H9 (cell line): ENCODE results near the gene GLRX3. TPM values are rescaled to one million over a fixed set of nuclear protein-coding genes. Genes with fewer than 3 reads are reported as not detected.
A peak's percentile ranks its signal among the peaks of the same experiment; 100 is the strongest.

Experiments
- DNase-seq: peaks from one replicate; pipeline ENCODE4 v3.0.0-alpha.2; 2017
- H2AFZ ChIP-seq: one replicate; pipeline ENCODE4 v1.6.1; 2013; ENCODE audit warnings: mild to moderate bottlenecking, low read length, control low read depth, moderate library complexity
- H2AK5ac ChIP-seq: 2 replicates; pipeline ENCODE4 v1.6.1; 2013; ENCODE audit warnings: low read length, control low read depth, mixed read lengths; ENCODE audit not compliant: insufficient read length
- H2BK120ac ChIP-seq: one replicate; pipeline ENCODE4 v1.6.1; 2013; ENCODE audit warnings: low read depth, mild to moderate bottlenecking, low read length, control low read depth, inconsistent platforms; ENCODE audit not compliant: poor library complexity, severe bottlenecking
- H2BK12ac ChIP-seq: 2 replicates; pipeline ENCODE4 v1.6.1; 2013; ENCODE audit warnings: low read length, control low read depth, mixed read lengths, low read depth; ENCODE audit not compliant: insufficient read length
- H2BK15ac ChIP-seq: 2 replicates; pipeline ENCODE4 v1.6.1; 2013; ENCODE audit warnings: low read depth, low read length, control low read depth
- H2BK20ac ChIP-seq: one replicate; pipeline ENCODE4 v1.6.1; 2013; ENCODE audit warnings: low read depth, mild to moderate bottlenecking, low read length, control low read depth, inconsistent platforms; ENCODE audit not compliant: poor library complexity, severe bottlenecking
- H2BK5ac ChIP-seq: 2 replicates; pipeline ENCODE4 v1.6.1; 2013; ENCODE audit warnings: low read length, control low read depth, mixed read lengths; ENCODE audit not compliant: insufficient read length
- H3K14ac ChIP-seq: 2 replicates; pipeline ENCODE4 v1.6.1; 2013; ENCODE audit warnings: low read length, control low read depth; ENCODE audit not compliant: insufficient read depth
- H3K18ac ChIP-seq: 2 replicates; pipeline ENCODE4 v1.6.1; 2013; ENCODE audit warnings: low read depth, mild to moderate bottlenecking, mixed read lengths, low read length, control low read depth; ENCODE audit not compliant: insufficient read length
- H3K23ac ChIP-seq: 2 replicates; pipeline ENCODE4 v1.6.1; 2013; ENCODE audit warnings: low read length, control low read depth, mixed read lengths, low read depth; ENCODE audit not compliant: insufficient read length
- H3K23me2 ChIP-seq: 2 replicates; pipeline ENCODE4 v1.6.1; 2013; ENCODE audit warnings: low read depth, mild to moderate bottlenecking, mixed read lengths, low read length, control low read depth; ENCODE audit not compliant: insufficient read length, poor library complexity, severe bottlenecking
- H3K27ac ChIP-seq: 2 replicates; pipeline ENCODE4 v1.5.1; 2013; ENCODE audit warnings: low read length, control low read depth, mixed read lengths, low read depth; ENCODE audit not compliant: insufficient read length
- H3K27me3 ChIP-seq: 2 replicates; pipeline ENCODE4 v1.6.1; 2013; ENCODE audit warnings: low read length, control low read depth, inconsistent platforms; ENCODE audit not compliant: insufficient read depth
- H3K4ac ChIP-seq: 2 replicates; pipeline ENCODE4 v1.6.1; 2013; ENCODE audit warnings: low read depth, mild to moderate bottlenecking, control low read depth, inconsistent platforms, low read length, moderate library complexity
- H3K4me1 ChIP-seq: 2 replicates; pipeline ENCODE4 v1.6.1; 2013; ENCODE audit warnings: low read length, control low read depth, inconsistent platforms; ENCODE audit not compliant: insufficient read depth
- H3K4me2 ChIP-seq: 2 replicates; pipeline ENCODE4 v1.6.1; 2013; ENCODE audit warnings: low read length, control low read depth, mixed read lengths; ENCODE audit not compliant: insufficient read length, insufficient read depth
- H3K56ac ChIP-seq: 2 replicates; pipeline ENCODE4 v1.6.1; 2013; ENCODE audit warnings: low read depth, mild to moderate bottlenecking, mixed read lengths, low read length, control low read depth; ENCODE audit not compliant: insufficient read length
- H3K79me1 ChIP-seq: 2 replicates; pipeline ENCODE4 v1.6.1; 2013; ENCODE audit warnings: low read depth, mild to moderate bottlenecking, moderate library complexity, low read length, control low read depth, inconsistent platforms; ENCODE audit not compliant: insufficient read depth, poor library complexity, severe bottlenecking
- H3K79me2 ChIP-seq: 2 replicates; pipeline ENCODE4 v1.6.1; 2013; ENCODE audit warnings: low read length, control low read depth, inconsistent platforms; ENCODE audit not compliant: insufficient read depth
- H3K9ac ChIP-seq: 2 replicates; pipeline ENCODE4 v1.6.1; 2013; ENCODE audit warnings: low read length, control low read depth, mixed read lengths; ENCODE audit not compliant: insufficient read length; ENCODE audit errors: extremely low read depth
- H3K9me3 ChIP-seq: one replicate; pipeline ENCODE4 v1.6.1; 2013; ENCODE audit warnings: low read depth, low read length, inconsistent platforms; ENCODE audit not compliant: control insufficient read depth
- H3T11ph ChIP-seq: one replicate; pipeline ENCODE4 v1.6.1; 2013; ENCODE audit warnings: mild to moderate bottlenecking, low read length, control low read depth, inconsistent platforms
- H4K20me1 ChIP-seq: one replicate; pipeline ENCODE4 v1.6.1; 2013; ENCODE audit not compliant: control insufficient read depth, insufficient read length, insufficient read depth
- H4K5ac ChIP-seq: 2 replicates; pipeline ENCODE4 v1.6.1; 2013; ENCODE audit warnings: low read depth, mild to moderate bottlenecking, mixed read lengths, low read length, control low read depth; ENCODE audit not compliant: insufficient read length
- H4K8ac ChIP-seq: replicated peaks from 2 replicates; pipeline ENCODE4 v1.6.1; 2013; ENCODE audit warnings: low read length, control low read depth, mixed read lengths, low read depth; ENCODE audit not compliant: insufficient read length
- H4K91ac ChIP-seq: 2 replicates; pipeline ENCODE4 v1.6.1; 2013; ENCODE audit warnings: low read depth, mild to moderate bottlenecking, moderate library complexity, mixed read lengths, low read length, control low read depth; ENCODE audit not compliant: insufficient read length
- H3K27ac Mint-ChIP-seq, 3 experiments: 2 replicates in 2 of 3; 3 replicates in 1 of 3; pipeline ENCODE4 v1.8.0; 2020 to 2021; ENCODE audit warnings: mixed read lengths in 3 of 3, mild to moderate bottlenecking in 1 of 3, moderate library complexity in 1 of 3
- H3K27me3 Mint-ChIP-seq: 2 replicates; pipeline ENCODE4 v1.8.0; 2021; ENCODE audit warnings: low read depth, mild to moderate bottlenecking, moderate library complexity, mixed read lengths
- H3K36me3 Mint-ChIP-seq, 3 experiments: 2 replicates in 2 of 3; 3 replicates in 1 of 3; pipeline ENCODE4 v1.8.0; 2020 to 2021; ENCODE audit warnings: low read depth in 3 of 3, mixed read lengths in 3 of 3; ENCODE audit not compliant: insufficient read depth in 1 of 3
- H3K4me1 Mint-ChIP-seq, 2 experiments: 2 replicates each; pipeline ENCODE4 v1.8.0; 2020; ENCODE audit warnings: mixed read lengths in 2 of 2
- H3K4me3 Mint-ChIP-seq, 2 experiments: 2 replicates in 1 of 2; 3 replicates in 1 of 2; pipeline ENCODE4 v1.8.0; 2020 to 2021; ENCODE audit warnings: mild to moderate bottlenecking in 2 of 2, mixed read lengths in 2 of 2, moderate library complexity in 1 of 2
- H3K9me3 Mint-ChIP-seq, 2 experiments: 2 replicates in 1 of 2; 3 replicates in 1 of 2; pipeline ENCODE4 v1.8.0; 2020; ENCODE audit warnings: mild to moderate bottlenecking in 2 of 2, mixed read lengths in 2 of 2, moderate library complexity in 1 of 2
- CTCF ChIP-seq: fragments of 200-600 bp; sonication (generic); conservative IDR thresholded peaks from 3 replicates; pipeline ENCODE4 v1.8.0; 2021; ENCODE audit warnings: antibody characterized with exemption, mild to moderate bottlenecking
- WGBS: extraction: QIAGEN DNeasy Blood & Tissue Kit; methylation state at CpG from one replicate; pipeline ENCODE4 v1.1.7; 2013; ENCODE audit warnings: missing lambda C conversion rate, low lambda C conversion rate, mixed read lengths; ENCODE audit not compliant: insufficient read length; ENCODE audit errors: extremely low coverage; 5-methylcytosine and 5-hydroxymethylcytosine counted together
- total RNA-seq: library from RNA; stranded (reverse); gene quantifications from 2 replicates; pipeline ENCODE4 v1.2.1, GENCODE V29; 2021

GLRX3 gene
- total RNA-seq, 1 experiment from 2014 or later: 139 TPM

GRCh38 chr10:130137090-130137448, 878 bp downstream of the GLRX3 start:
- H3K23ac ChIP-seq: no peak overlapping the region
- H3K79me1 ChIP-seq: peaks cover 10% of the 10 kb centered on the region
- H3K4ac ChIP-seq: no peak overlapping the region
- DNase-seq: no peak
- H3K4me1 Mint-ChIP-seq: peaks cover 20 to 21% of the 10 kb centered on the region in 2 experiments
- H3K4me2 ChIP-seq: peak overlapping the region; percentile 97
- peak overlapping the region in 2 of 3 experiments; percentile 79 to 90; a peak in 2 of 7 replicates for H3K27ac Mint-ChIP-seq
- no peak overlapping the region for H3K56ac ChIP-seq
- H3K9me3 ChIP-seq: no peaks in the 10 kb centered on the region
- no peak overlapping the region for H3K27ac ChIP-seq
- H3K27me3 ChIP-seq: no peaks in the 10 kb centered on the region
- no peak overlapping the region for H4K91ac ChIP-seq
- H3K4me3 Mint-ChIP-seq: peak overlapping the region; percentile 91 to 93
- no peak overlapping the region for H2BK12ac ChIP-seq
- H3K4me1 ChIP-seq: peaks cover 6% of the 10 kb centered on the region; the same call in 1 of the 2 replicates
- no peak overlapping the region for H2BK120ac ChIP-seq
- peaks cover 10% of the 10 kb centered on the region for H3K23me2 ChIP-seq
- peaks cover 5% of the 10 kb centered on the region for H3K27me3 Mint-ChIP-seq
- H3K9ac ChIP-seq: peak overlapping the region; percentile 91
- no peak overlapping the region for H2BK20ac ChIP-seq
- no peak for TF ChIP-seq CTCF
- H4K20me1 ChIP-seq: no peaks in the 10 kb centered on the region
- no peak overlapping the region for H2BK5ac ChIP-seq
- H2AFZ ChIP-seq: no peak overlapping the region
- H3K18ac ChIP-seq: no peak overlapping the region
- no peak overlapping the region for H2AK5ac ChIP-seq
- no CpG with 5 or more reads among the region's 10 CpGs for WGBS
- no peak overlapping the region for H4K8ac ChIP-seq
- H3K36me3 Mint-ChIP-seq: peaks cover 8 to 22% (median 10%) of the 10 kb centered on the region in 3 experiments
- no peak overlapping the region for H3T11ph ChIP-seq
- H3K79me2 ChIP-seq: peaks cover 33% of the 10 kb centered on the region; the same call in 1 of the 2 replicates
- H3K9me3 Mint-ChIP-seq: no peaks in the 10 kb centered on the region
- no peak overlapping the region for H2BK15ac ChIP-seq
- no peak overlapping the region for H4K5ac ChIP-seq
- H3K14ac ChIP-seq: no peak overlapping the region
